Lung (tissue), 12 donors: ENCODE measurements around the gene TNFSF8. TPM values are rescaled to one million over a fixed set of nuclear protein-coding genes. Genes with fewer than 3 reads are reported as not detected.

Experiments used
- ATAC-seq: fragments of 200-7000 bp; cut with Tn5 transposase; one replicate; pipeline ENCODE4 v1.9.1; 2020; ENCODE audit warnings: moderate number of reproducible peaks; ENCODE audit not compliant: insufficient read depth, low FRiP score
- DNase-seq, 3 donors: peaks; one replicate each; pipeline ENCODE4 v3.0.0-alpha.2; 2013 to 2017
- H3K27ac ChIP-seq, 2 donors: one replicate each; pipeline ENCODE4 v1.5.1; 2013; ENCODE audit warnings: mild to moderate bottlenecking in 2 of 2, moderate library complexity in 2 of 2, control low read depth in 1 of 2, inconsistent platforms in 1 of 2, low read depth in 1 of 2, low read length in 1 of 2
- H3K27me3 ChIP-seq, 3 donors: one replicate each; pipeline ENCODE4 v1.5.1; 2013; ENCODE audit warnings: low read length in 2 of 3; ENCODE audit not compliant: control insufficient read depth in 3 of 3, insufficient read depth in 3 of 3
- H3K36me3 ChIP-seq, 4 donors: one replicate each; pipeline ENCODE4 v1.5.1; 2013; ENCODE audit warnings: low read length in 4 of 4, mild to moderate bottlenecking in 1 of 4, moderate library complexity in 1 of 4; ENCODE audit not compliant: control insufficient read depth in 4 of 4, insufficient read depth in 4 of 4
- H3K4me1 ChIP-seq, 5 donors: one replicate each; pipeline ENCODE4 v1.5.1; 2013; ENCODE audit warnings: low read length in 5 of 5, mild to moderate bottlenecking in 2 of 5, moderate library complexity in 1 of 5; ENCODE audit not compliant: control insufficient read depth in 5 of 5, insufficient read depth in 5 of 5
- H3K4me3 ChIP-seq: one replicate; pipeline ENCODE4 v1.5.1; 2013; ENCODE audit warnings: mild to moderate bottlenecking, control low read depth, moderate library complexity
- H3K9ac ChIP-seq, 2 donors: one replicate each; pipeline ENCODE4 v1.5.1; 2013; ENCODE audit warnings: low read length in 2 of 2, control low read depth in 1 of 2; ENCODE audit not compliant: insufficient read depth in 1 of 2
- H3K9me3 ChIP-seq, 4 donors: one replicate each; pipeline ENCODE4 v1.5.1; 2013; ENCODE audit warnings: low read length in 3 of 4, mild to moderate bottlenecking in 1 of 4, moderate library complexity in 1 of 4; ENCODE audit not compliant: control insufficient read depth in 4 of 4, insufficient read depth in 3 of 4
- CTCF ChIP-seq: IDR thresholded peaks from 2 replicates; pipeline ENCODE4 v1.5.1; 2012; ENCODE audit warnings: mild to moderate bottlenecking; ENCODE audit errors: control extremely low read depth, extremely low read depth
- WGBS, 2 donors: extraction: QIAGEN DNeasy Blood & Tissue Kit; methylation state at CpG; one replicate each; pipeline ENCODE4 v1.1.7; 2013; 5-methylcytosine and 5-hydroxymethylcytosine counted together
- polyA plus RNA-seq, 2 donors: library from polyadenylated mRNA; stranded (reverse); fragments of 200-250 nt; gene quantifications; one replicate each; pipeline ENCODE4 v1.2.1, GENCODE V29; 2013
- total RNA-seq, 2 donors: library from RNA; depleted of rRNA in 1 of 2; stranded (reverse); fragments of >200 nt in 1 of 2; gene quantifications; one replicate each; pipeline ENCODE4 v1.2.1, GENCODE V29; 2014 to 2021
- donor health status: control.
- donor health status: control.
- donor health status: Bipolar disorder and iron deficiency.
- donor health status: healthy.
- donor health status: DM: yes; HTN: yes; CAD: no.

TNFSF8 gene
- total and polyA plus RNA-seq, 4 donors = 0.61 to 8.7 (median 4.8) TPM

GRCh38 chr9:114953046-114953445 is 22.7 kb upstream of the TNFSF8 start:
- no peaks in the 10 kb centered on the region for H3K36me3 ChIP-seq
- ATAC-seq (no peak), DNase-seq (peak in 1 of 3 donors; percentile 54)
- H3K4me1 ChIP-seq = peaks cover 0 to 40% (median 4%) of the 10 kb centered on the region in 5 donors
- 65% methylated on average over 2 of the region's 2 CpGs for WGBS, 2 donors
- H3K9ac ChIP-seq = no peak overlapping the region
- H3K9me3 ChIP-seq = no peaks in the 10 kb centered on the region
- H3K4me3 ChIP-seq = no peak overlapping the region
- H3K27me3 ChIP-seq = no peaks in the 10 kb centered on the region
- H3K27ac ChIP-seq = no peak overlapping the region
- no peak for TF ChIP-seq CTCF

GRCh38 chr9:114950761-114951160 is 20.4 kb upstream of the TNFSF8 start:
- no peaks in the 10 kb centered on the region for H3K36me3 ChIP-seq
- H3K9ac ChIP-seq = no peak overlapping the region
- no peak for TF ChIP-seq CTCF
- no peaks in the 10 kb centered on the region for H3K27me3 ChIP-seq
- no peak overlapping the region for H3K4me3 ChIP-seq
- peaks cover 0 to 37% (median 4%) of the 10 kb centered on the region in 5 donors for H3K4me1 ChIP-seq
- no peaks in the 10 kb centered on the region for H3K9me3 ChIP-seq
- 79 to 81% methylated on average over 2 of the region's 2 CpGs for whole genome bisulfite sequencing, 2 donors
- no peak overlapping the region for H3K27ac ChIP-seq
- ATAC-seq (no peak), DNase-seq (no peak)

DNA sequence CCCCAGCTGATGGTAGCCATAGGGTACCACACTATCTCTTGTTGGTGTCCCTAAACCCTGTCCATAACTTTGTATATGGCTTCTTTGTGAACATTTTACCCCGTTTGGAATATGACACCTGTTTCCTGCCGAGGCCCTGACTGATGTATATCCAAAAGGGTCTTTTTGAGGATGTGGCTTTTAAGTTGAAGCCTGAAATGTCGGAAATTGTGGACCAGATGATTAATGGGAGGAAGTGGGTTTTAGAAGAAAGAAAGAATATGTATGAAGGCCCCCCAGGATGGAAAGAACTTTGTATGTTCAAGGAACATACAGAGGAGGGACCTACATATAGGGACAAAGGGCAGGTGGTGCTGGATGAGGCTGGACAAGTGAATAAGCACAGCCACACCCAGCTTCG is 16.7 kb upstream of the TNFSF8 start:
- no peak for TF ChIP-seq CTCF
- H3K27ac ChIP-seq = no peak overlapping the region
- peaks cover 0 to 8% (median 3%) of the 10 kb centered on the region in 5 donors for H3K4me1 ChIP-seq
- no peak for ATAC-seq
- no peaks in the 10 kb centered on the region for H3K27me3 ChIP-seq
- 25 to 50% methylated on average over 4 of the region's 4 CpGs for WGBS, 2 donors
- H3K36me3 ChIP-seq = no peaks in the 10 kb centered on the region
- H3K9me3 ChIP-seq = no peaks in the 10 kb centered on the region
- H3K4me3 ChIP-seq = no peak overlapping the region
- no peak for DNase-seq
- no peak overlapping the region for H3K9ac ChIP-seq

- ATAC-seq = no peak
- Histone ChIP-seq H3K9me3 (no peaks in the 10 kb centered on the region), H3K36me3 (no peaks in the 10 kb centered on the region), H3K4me3 (no peak overlapping the region), H3K27ac (no peak overlapping the region), H3K4me1 (peaks cover 0 to 10% (median 5%) of the 10 kb centered on the region in 5 donors), H3K9ac (no peak overlapping the region), H3K27me3 (no peaks in the 10 kb centered on the region)
- WGBS, 2 donors = 56 to 62% methylated on average over 2 of the region's 2 CpGs
- TF ChIP-seq CTCF = no peak
- no peak for DNase-seq
Measured at GRCh38 chr9:114945616-114946412, 15.4 kb upstream of the TNFSF8 start.
